ENCODE results near the gene CRLF1.
"Not testable (repeated sequence)": the region's sequence is repeated elsewhere in the genome, so short reads cannot be mapped to it uniquely, and the experiment has no call there.

CRLF1 gene

DNA sequence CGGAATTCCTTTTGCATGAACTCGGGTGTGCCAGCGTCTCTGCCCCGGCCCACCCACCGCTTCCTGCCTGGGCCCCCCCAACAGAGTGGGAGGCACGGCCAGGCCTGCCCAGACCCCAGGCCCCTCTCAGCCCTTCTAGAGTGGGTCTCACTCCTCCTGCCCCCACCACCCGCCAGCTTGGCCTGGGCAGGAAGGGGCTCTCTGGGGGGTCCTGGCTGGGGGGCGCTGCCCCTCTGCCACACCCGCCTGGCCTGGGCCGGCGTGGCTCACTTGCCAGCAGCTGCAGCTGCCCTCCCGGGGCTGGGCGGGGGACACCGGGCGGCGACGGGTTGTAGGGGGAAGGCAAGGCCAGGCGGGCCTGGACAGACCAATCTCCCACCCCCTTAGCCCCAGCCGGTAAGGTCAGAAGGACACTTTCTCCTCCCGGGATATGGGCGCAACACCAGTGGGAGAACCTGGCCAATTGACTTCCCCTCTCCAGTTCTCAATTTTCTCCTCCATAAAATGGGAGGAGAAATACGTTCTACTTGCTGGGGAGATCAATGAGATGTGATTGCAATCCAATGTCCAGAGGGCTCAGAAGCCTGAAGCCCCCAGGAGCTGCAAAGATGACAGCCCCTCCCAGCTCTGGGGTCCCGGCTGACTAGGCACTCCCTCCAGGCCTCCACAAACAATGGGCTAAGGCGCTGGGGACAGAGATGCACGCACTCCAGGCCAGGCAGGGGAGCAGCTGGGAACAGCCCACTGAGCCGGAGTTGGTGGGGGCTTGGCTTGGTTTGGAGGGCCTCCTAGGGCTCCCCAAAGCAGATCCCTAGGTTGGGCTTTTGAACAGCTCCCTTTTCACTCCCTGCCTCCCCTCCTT is 2.4 kb downstream of the CRLF1 start:
- no peak for DNase-seq (ENCODE audit: low read depth in 2 of 2)
- TF ChIP-seq, protein P1, sequence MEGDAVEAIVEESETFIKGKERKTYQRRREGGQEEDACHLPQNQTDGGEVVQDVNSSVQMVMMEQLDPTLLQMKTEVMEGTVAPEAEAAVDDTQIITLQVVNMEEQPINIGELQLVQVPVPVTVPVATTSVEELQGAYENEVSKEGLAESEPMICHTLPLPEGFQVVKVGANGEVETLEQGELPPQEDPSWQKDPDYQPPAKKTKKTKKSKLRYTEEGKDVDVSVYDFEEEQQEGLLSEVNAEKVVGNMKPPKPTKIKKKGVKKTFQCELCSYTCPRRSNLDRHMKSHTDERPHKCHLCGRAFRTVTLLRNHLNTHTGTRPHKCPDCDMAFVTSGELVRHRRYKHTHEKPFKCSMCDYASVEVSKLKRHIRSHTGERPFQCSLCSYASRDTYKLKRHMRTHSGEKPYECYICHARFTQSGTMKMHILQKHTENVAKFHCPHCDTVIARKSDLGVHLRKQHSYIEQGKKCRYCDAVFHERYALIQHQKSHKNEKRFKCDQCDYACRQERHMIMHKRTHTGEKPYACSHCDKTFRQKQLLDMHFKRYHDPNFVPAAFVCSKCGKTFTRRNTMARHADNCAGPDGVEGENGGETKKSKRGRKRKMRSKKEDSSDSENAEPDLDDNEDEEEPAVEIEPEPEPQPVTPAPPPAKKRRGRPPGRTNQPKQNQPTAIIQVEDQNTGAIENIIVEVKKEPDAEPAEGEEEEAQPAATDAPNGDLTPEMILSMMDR (IDR thresholded peaks at IDR 0.05; ENCODE audit: low read depth, low read length) = no peak
- H3K4me3 ChIP-seq (replicated peaks in 1 of 2; ENCODE audit: low read depth in 2 of 2, low read length in 2 of 2) = no peak overlapping the region

DNA sequence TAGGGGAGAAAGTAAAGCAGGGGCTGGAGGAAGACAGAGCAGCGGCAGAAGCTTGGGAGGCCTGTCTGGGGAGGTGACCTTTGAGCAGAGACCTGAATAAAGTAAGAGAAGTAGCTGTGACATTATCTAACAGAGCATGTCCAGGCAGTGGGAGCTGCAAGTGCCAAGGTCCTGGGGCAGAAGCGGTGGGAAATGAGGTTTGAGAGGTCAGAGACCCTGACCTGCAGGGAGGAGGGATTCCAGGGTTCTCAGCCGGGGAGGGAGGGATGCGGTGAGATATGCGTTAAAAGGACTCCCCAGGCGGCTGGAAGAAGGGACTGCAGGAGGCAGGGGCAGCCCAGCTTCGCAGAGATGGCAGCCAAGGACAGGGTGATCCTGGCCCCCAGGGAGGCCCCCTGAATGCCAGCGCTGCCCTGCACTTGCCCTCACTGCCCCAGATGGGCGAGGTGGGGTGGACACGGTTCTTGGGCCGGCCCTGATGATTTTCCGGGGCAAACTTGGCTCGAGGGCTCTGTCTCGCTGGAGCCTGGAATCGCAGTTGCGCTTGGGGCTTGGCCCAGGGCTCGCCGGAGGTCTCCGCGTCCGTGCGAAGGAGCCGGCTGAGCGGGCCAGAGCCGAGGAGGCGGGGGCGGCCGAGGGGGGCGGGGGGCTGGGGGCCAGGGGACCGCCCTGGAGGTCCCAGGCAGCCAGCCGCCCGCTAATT is 3.2 kb downstream of the CRLF1 start:
- DNase-seq (ENCODE audit: low read depth in 2 of 2) = peak; percentile 29 to 34

DNA sequence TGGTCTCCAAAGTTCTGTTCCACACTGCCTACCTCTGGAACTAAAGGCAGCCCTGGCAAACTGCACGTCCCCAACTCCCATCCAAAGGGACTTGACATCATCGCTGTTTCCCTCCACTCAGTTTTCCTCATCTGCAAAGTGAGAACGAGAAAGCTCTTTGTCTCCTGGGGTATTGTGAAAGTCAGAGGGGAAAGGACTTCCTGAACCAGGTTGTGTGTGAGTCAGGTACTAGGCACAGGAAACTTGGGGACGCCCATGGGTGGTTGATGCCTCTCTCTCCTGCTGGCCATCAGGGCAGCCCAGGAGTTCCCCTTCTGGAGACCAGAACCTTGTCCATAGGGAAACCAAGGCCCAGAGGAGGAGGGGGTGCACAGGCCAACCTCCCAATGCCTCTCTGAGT is 4.7 kb downstream of the CRLF1 start:
- DNase-seq (ENCODE audit: low read depth in 2 of 2) = no peak
- TF ChIP-seq, protein P1 (IDR thresholded peaks at IDR 0.05; ENCODE audit: low read depth, low read length) = no peak

More for the DNA sequence above, 3.2 kb downstream of the CRLF1 start:
- peak overlapping the region in 1 of 2 donors; percentile 5 for H3K4me3 ChIP-seq (replicated peaks in 1 of 2; ENCODE audit: low read depth in 2 of 2, low read length in 2 of 2)
- TF ChIP-seq, protein P1 (IDR thresholded peaks at IDR 0.05; ENCODE audit: low read depth, low read length) = peak; percentile 48

DNA sequence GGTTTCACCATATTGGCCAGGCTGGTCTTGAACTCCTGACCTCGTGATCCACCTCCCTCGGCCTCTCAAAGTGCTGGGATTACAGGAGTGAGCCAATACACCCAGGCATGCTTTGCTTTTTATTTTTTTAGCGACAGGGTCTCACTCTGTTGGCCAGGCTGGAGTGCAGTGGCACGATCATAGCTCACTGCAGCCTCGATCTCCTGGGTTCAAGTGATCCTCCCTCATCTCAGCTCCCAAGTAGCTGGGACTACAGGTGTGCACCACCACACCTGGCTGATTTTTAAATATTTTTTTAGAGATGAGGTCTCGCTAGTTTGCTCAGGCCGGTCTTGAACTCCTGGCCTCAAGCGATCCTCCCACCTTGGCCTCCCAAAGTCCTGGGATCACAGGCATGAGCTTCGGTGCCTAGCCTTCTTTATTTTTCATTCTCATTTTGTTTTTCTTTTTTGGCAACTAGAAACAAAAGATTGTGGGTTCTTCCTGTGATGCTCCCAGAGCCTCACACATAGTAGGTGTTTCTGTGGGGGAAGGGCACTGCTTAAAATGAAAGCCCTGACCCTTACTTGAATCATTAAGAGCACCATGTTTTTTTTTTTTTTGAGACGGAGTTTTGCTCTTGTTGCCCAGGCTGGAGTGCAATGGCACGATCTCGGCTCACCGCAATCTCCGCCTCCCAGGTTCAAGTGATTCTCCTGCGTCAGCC is 5.8 kb downstream of the CRLF1 start:
- H3K4me3 ChIP-seq (replicated peaks in 1 of 2; ENCODE audit: low read depth in 2 of 2, low read length in 2 of 2); DNase-seq (ENCODE audit: low read depth in 2 of 2): not testable (repeated sequence)

More for the DNA sequence above, 4.7 kb downstream of the CRLF1 start:
- no peak overlapping the region for H3K4me3 ChIP-seq (replicated peaks in 1 of 2; ENCODE audit: low read depth in 2 of 2, low read length in 2 of 2)

DNA sequence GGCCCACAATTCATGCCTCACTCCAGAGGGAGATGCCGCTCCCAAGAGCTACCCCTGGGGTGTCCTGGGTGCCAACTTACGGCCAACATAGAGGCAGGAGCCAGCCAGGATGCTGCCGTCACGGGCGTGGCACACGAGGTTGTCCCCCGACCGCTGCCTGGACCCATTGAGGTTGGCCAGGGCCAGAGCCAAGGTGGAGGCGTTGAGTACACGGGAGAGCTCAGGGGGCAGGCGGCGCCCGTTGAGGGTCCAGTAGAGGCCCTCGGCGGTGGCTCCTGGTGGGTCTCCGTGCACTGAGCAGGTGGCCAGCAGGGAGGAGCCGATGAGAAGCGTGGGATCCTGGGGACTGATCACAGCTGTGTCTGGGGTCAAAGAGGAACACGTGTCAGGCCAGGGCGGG is 7.1 kb downstream of the CRLF1 start:
- TF ChIP-seq, protein P1 (IDR thresholded peaks at IDR 0.05; ENCODE audit: low read depth, low read length) = no peak
- no peak for DNase-seq (ENCODE audit: low read depth in 2 of 2)
- no peak overlapping the region for H3K4me3 ChIP-seq (replicated peaks in 1 of 2; ENCODE audit: low read depth in 2 of 2, low read length in 2 of 2)

DNA sequence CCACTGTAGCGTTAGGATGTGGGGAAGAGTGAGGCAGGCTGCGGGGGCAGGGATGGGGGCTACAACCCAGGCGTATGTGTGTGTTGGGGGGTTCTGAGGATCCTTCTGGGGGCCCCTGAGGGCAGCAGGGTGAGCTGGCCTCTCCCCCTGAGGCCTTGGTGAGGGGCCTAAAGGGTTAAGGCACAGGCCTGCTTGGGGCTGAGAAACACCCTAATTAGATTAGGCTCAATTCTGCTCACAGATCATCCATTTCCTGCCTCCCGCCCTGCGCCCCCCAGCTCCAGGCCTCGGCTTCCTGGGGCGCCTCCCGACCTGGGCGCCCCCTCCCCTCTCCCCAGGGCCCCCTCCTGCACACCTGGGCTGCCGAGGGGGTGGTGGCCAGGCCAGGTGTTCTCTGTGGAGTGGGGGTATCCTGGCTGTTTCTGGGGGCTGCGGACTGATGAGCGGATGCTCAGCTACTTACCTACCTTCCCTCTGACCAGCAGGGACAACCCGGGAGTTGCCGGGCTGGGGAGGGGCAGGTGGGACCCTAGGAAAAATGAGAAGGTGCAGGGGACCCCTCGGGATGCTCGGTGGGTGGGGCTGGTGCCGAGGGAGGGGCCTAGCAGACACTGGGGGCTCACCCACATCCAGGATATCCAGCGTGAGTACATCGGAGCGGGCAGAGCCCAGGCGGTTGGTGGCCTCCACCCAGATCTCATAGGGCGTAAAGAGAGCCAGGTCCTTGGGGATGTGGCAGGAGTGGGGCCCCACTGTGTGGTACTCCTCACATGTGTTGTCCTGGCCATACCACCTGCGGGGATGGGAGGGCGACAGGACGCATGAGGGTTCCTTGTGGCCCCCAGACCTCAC is 8.6 kb downstream of the CRLF1 start:
- TF ChIP-seq, protein P1 (IDR thresholded peaks at IDR 0.05; ENCODE audit: low read depth, low read length) = no peak
- no peak for DNase-seq (ENCODE audit: low read depth in 2 of 2)

More for the DNA sequence above, 8.6 kb downstream of the CRLF1 start:
- no peak overlapping the region for H3K4me3 ChIP-seq (replicated peaks in 1 of 2; ENCODE audit: low read depth in 2 of 2, low read length in 2 of 2)

Measured in cardiac fibroblast (primary cell).